WTC11 (cell line): ENCODE data around the gene ZNF292. TPM values are rescaled to one million over a fixed set of nuclear protein-coding genes. Genes with fewer than 3 reads are reported as not detected.

ENCODE experiments used
- ATAC-seq: fragments of 200-7000 bp; cut with Tn5 transposase; 2 replicates; pipeline ENCODE4 v1.10.0; 2021; ENCODE audit warnings: mild to moderate bottlenecking, moderate library complexity
- CTCF ChIA-PET: fragments of 300-600 bp; sonication (Branson Sonifier 250); formaldehyde crosslinking; loops from one replicate; lab custom pipeline; 2021; ENCODE audit warnings: antibody characterized with exemption; lab: Charles Lee
- POLR2A ChIA-PET: fragments of 350-600 bp; sonication (Branson Sonifier 250); formaldehyde crosslinking; loops from one replicate; lab custom pipeline; 2021; ENCODE audit warnings: antibody characterized with exemption; lab: Charles Lee
- DNase-seq: peaks from one replicate; pipeline ENCODE4 v3.0.0; 2021; ENCODE audit warnings: low spot score
- H3K27ac Mint-ChIP-seq: 2 replicates; pipeline ENCODE4 v1.8.0; 2021; ENCODE audit warnings: mixed read lengths
- H3K27me3 Mint-ChIP-seq: 2 replicates; pipeline ENCODE4 v1.8.0; 2021; ENCODE audit warnings: low read depth, mild to moderate bottlenecking, moderate library complexity, mixed read lengths
- H3K36me3 Mint-ChIP-seq: 2 replicates; pipeline ENCODE4 v1.8.0; 2021; ENCODE audit warnings: mixed read lengths
- H3K4me1 Mint-ChIP-seq: 2 replicates; pipeline ENCODE4 v1.8.0; 2022; ENCODE audit warnings: mixed read lengths
- H3K4me3 Mint-ChIP-seq: 2 replicates; pipeline ENCODE4 v1.8.0; 2021; ENCODE audit warnings: mild to moderate bottlenecking, moderate library complexity, mixed read lengths
- H3K9me3 Mint-ChIP-seq: 2 replicates; pipeline ENCODE4 v1.8.0; 2021; ENCODE audit warnings: mixed read lengths
- ETV6 ChIP-seq: sonication (generic); formaldehyde crosslinking; IDR thresholded peaks from 2 replicates; pipeline ENCODE4 v1.8.1; 2022; ENCODE audit warnings: mild to moderate bottlenecking, missing genetic modification reagents
- GABPB1 ChIP-seq: sonication (generic); formaldehyde crosslinking; IDR thresholded peaks from 2 replicates; pipeline ENCODE4 v1.8.1; 2023; ENCODE audit warnings: mild to moderate bottlenecking, missing genetic modification reagents
- GTF2I ChIP-seq: fragments of 250-450 bp; sonication (Bioruptor Pico); conservative IDR thresholded peaks from 2 replicates; pipeline ENCODE4 v1.4.0; 2021; ENCODE audit warnings: mild to moderate bottlenecking
- IRF2 ChIP-seq: sonication (generic); formaldehyde crosslinking; IDR thresholded peaks from 2 replicates; pipeline ENCODE4 v1.8.0; 2022; ENCODE audit warnings: low read depth, missing genetic modification reagents, borderline replicate concordance
- OVOL2 ChIP-seq: fragments of 250-450 bp; sonication (Bioruptor Pico); IDR thresholded peaks from 2 replicates; pipeline ENCODE4 v1.9.0; 2021; ENCODE audit warnings: mild to moderate bottlenecking, borderline replicate concordance
- PRRX2 ChIP-seq: fragments of 250-450 bp; sonication (Bioruptor Pico); IDR thresholded peaks from 2 replicates; pipeline ENCODE4 v1.8.0; 2021; ENCODE audit warnings: mild to moderate bottlenecking
- SP1 ChIP-seq: sonication (generic); formaldehyde crosslinking; conservative IDR thresholded peaks from 2 replicates; pipeline ENCODE4 v1.8.1; 2022; ENCODE audit warnings: missing genetic modification reagents
- total RNA-seq: library from RNA; stranded (reverse); gene quantifications from 3 replicates; pipeline ENCODE4 v1.2.3, GENCODE V29; 2021
- TF ChIP-seq, protein P1 (sequence below): sonication (generic); formaldehyde crosslinking; IDR thresholded peaks from 2 replicates; pipeline ENCODE4 v1.8.1; 2022; ENCODE audit warnings: missing genetic modification reagents, borderline replicate concordance
- TF ChIP-seq, protein P2 (sequence below): sonication (generic); formaldehyde crosslinking; IDR thresholded peaks from 2 replicates; pipeline ENCODE4 v1.8.0; 2022; ENCODE audit warnings: missing genetic modification reagents
- TF ChIP-seq, protein P3 (sequence below): sonication (generic); formaldehyde crosslinking; conservative IDR thresholded peaks from 2 replicates; pipeline ENCODE4 v1.8.1; 2022; ENCODE audit warnings: mild to moderate bottlenecking, missing genetic modification reagents
- TF ChIP-seq, protein P4 (sequence below): sonication (generic); formaldehyde crosslinking; IDR thresholded peaks from 2 replicates; pipeline ENCODE4 v1.8.0; 2022; ENCODE audit warnings: mild to moderate bottlenecking, missing genetic modification reagents
- TF ChIP-seq, protein P5 (sequence below): fragments of 250-450 bp; sonication (Bioruptor Pico); IDR thresholded peaks from 2 replicates; pipeline ENCODE4 v1.9.0; 2021; ENCODE audit warnings: mild to moderate bottlenecking, borderline replicate concordance

The ZNF292 gene
- total RNA-seq, 1 experiment from 2014 or later, result 42.1 TPM

DNA sequence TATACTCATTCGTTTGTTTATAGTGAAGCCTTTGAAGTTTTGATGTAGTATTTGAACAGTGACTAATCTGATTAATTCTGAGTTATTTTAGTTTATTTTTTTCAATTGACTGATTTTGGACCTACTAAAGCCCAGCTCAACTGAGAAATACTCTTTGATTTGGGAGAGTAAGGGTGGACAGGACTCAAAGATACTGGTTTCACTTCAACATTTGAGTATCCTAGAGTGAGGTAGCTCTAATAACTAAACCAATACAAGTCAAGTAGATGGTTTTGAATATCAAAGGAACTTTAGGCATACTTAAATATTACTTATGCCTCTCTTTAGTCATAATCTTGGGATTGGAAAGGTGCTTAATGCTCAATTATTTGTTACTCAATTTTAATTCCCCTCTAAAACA lies 65.6 kb downstream of the ZNF292 start:
- peaks cover 10% of the 10 kb centered on the region for H3K9me3 Mint-ChIP-seq
- TF ChIP-seq ETV6 (CRISPR knock-in tag), result no peak
- TF ChIP-seq, protein P1, sequence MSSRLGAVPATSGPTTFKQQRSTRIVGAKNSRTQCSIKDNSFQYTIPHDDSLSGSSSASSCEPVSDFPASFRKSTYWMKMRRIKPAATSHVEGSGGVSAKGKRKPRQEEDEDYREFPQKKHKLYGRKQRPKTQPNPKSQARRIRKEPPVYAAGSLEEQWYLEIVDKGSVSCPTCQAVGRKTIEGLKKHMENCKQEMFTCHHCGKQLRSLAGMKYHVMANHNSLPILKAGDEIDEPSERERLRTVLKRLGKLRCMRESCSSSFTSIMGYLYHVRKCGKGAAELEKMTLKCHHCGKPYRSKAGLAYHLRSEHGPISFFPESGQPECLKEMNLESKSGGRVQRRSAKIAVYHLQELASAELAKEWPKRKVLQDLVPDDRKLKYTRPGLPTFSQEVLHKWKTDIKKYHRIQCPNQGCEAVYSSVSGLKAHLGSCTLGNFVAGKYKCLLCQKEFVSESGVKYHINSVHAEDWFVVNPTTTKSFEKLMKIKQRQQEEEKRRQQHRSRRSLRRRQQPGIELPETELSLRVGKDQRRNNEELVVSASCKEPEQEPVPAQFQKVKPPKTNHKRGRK (CRISPR knock-in tag), result no peak
- H3K4me3 Mint-ChIP-seq, result no peak overlapping the region
- H3K4me1 Mint-ChIP-seq, result peaks cover 15% of the 10 kb centered on the region
- H3K36me3 Mint-ChIP-seq, result peaks cover 54% of the 10 kb centered on the region
- ATAC-seq, result no peak
- H3K27ac Mint-ChIP-seq, result no peak overlapping the region
- POLR2A ChIA-PET, result no interaction called here
- CTCF ChIA-PET, result no interaction called here
- H3K27me3 Mint-ChIP-seq, result no peaks in the 10 kb centered on the region
- no peak for DNase-seq

DNA sequence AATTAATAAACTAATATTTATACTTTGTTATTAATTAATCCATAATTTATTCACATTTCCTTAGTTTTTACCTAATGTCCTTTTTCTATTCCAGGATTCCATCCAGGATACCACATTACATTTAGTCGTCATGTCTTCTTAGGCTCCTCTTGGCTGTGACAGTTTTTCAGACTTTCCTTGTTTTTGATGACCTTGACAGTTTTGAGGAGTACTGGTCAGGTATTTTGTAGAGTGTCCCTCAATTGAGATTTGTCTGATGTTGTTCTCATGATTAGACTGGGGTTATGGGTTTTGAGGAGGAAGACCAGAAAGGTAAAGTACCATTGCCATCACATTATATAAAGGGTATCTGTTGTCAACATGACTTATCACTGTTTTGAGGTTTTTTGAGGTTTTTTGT lies 67.3 kb downstream of the ZNF292 start:
- Mint-ChIP-seq H3K36me3 (peaks cover 51% of the 10 kb centered on the region), H3K27me3 (no peaks in the 10 kb centered on the region), H3K4me3 (no peak overlapping the region)
- CTCF ChIA-PET, result no interaction called here
- ATAC-seq, result no peak
- TF ChIP-seq GTF2I (CRISPR knock-in tag), result no peak
- TF ChIP-seq SP1, result no peak
- TF ChIP-seq IRF2, result no peak
- TF ChIP-seq, protein P2, sequence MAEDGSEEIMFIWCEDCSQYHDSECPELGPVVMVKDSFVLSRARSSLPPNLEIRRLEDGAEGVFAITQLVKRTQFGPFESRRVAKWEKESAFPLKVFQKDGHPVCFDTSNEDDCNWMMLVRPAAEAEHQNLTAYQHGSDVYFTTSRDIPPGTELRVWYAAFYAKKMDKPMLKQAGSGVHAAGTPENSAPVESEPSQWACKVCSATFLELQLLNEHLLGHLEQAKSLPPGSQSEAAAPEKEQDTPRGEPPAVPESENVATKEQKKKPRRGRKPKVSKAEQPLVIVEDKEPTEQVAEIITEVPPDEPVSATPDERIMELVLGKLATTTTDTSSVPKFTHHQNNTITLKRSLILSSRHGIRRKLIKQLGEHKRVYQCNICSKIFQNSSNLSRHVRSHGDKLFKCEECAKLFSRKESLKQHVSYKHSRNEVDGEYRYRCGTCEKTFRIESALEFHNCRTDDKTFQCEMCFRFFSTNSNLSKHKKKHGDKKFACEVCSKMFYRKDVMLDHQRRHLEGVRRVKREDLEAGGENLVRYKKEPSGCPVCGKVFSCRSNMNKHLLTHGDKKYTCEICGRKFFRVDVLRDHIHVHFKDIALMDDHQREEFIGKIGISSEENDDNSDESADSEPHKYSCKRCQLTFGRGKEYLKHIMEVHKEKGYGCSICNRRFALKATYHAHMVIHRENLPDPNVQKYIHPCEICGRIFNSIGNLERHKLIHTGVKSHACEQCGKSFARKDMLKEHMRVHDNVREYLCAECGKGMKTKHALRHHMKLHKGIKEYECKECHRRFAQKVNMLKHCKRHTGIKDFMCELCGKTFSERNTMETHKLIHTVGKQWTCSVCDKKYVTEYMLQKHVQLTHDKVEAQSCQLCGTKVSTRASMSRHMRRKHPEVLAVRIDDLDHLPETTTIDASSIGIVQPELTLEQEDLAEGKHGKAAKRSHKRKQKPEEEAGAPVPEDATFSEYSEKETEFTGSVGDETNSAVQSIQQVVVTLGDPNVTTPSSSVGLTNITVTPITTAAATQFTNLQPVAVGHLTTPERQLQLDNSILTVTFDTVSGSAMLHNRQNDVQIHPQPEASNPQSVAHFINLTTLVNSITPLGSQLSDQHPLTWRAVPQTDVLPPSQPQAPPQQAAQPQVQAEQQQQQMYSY, result no peak
- TF ChIP-seq GABPB1, result no peak
- TF ChIP-seq PRRX2 (CRISPR knock-in tag), result no peak
- no peak for TF ChIP-seq OVOL2 (CRISPR knock-in tag)
- TF ChIP-seq, protein P3, sequence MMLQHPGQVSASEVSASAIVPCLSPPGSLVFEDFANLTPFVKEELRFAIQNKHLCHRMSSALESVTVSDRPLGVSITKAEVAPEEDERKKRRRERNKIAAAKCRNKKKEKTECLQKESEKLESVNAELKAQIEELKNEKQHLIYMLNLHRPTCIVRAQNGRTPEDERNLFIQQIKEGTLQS (CRISPR knock-in tag), result no peak
- TF ChIP-seq, protein P4, sequence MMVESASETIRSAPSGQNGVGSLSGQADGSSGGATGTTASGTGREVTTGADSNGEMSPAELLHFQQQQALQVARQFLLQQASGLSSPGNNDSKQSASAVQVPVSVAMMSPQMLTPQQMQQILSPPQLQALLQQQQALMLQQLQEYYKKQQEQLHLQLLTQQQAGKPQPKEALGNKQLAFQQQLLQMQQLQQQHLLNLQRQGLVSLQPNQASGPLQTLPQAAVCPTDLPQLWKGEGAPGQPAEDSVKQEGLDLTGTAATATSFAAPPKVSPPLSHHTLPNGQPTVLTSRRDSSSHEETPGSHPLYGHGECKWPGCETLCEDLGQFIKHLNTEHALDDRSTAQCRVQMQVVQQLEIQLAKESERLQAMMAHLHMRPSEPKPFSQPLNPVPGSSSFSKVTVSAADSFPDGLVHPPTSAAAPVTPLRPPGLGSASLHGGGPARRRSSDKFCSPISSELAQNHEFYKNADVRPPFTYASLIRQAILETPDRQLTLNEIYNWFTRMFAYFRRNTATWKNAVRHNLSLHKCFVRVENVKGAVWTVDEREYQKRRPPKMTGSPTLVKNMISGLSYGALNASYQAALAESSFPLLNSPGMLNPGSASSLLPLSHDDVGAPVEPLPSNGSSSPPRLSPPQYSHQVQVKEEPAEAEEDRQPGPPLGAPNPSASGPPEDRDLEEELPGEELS (CRISPR knock-in tag), result no peak
- TF ChIP-seq, protein P5, sequence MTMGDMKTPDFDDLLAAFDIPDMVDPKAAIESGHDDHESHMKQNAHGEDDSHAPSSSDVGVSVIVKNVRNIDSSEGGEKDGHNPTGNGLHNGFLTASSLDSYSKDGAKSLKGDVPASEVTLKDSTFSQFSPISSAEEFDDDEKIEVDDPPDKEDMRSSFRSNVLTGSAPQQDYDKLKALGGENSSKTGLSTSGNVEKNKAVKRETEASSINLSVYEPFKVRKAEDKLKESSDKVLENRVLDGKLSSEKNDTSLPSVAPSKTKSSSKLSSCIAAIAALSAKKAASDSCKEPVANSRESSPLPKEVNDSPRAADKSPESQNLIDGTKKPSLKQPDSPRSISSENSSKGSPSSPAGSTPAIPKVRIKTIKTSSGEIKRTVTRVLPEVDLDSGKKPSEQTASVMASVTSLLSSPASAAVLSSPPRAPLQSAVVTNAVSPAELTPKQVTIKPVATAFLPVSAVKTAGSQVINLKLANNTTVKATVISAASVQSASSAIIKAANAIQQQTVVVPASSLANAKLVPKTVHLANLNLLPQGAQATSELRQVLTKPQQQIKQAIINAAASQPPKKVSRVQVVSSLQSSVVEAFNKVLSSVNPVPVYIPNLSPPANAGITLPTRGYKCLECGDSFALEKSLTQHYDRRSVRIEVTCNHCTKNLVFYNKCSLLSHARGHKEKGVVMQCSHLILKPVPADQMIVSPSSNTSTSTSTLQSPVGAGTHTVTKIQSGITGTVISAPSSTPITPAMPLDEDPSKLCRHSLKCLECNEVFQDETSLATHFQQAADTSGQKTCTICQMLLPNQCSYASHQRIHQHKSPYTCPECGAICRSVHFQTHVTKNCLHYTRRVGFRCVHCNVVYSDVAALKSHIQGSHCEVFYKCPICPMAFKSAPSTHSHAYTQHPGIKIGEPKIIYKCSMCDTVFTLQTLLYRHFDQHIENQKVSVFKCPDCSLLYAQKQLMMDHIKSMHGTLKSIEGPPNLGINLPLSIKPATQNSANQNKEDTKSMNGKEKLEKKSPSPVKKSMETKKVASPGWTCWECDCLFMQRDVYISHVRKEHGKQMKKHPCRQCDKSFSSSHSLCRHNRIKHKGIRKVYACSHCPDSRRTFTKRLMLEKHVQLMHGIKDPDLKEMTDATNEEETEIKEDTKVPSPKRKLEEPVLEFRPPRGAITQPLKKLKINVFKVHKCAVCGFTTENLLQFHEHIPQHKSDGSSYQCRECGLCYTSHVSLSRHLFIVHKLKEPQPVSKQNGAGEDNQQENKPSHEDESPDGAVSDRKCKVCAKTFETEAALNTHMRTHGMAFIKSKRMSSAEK (CRISPR knock-in tag), result no peak
- TF ChIP-seq, all 79 proteins: peak for 0
- peaks cover 15% of the 10 kb centered on the region for H3K4me1 Mint-ChIP-seq
- POLR2A ChIA-PET, result no interaction called here
- peaks cover 10% of the 10 kb centered on the region for H3K9me3 Mint-ChIP-seq
- DNase-seq, result no peak
- no peak overlapping the region for H3K27ac Mint-ChIP-seq
